Hippocampal formation (tissue), 2 donors: Measurements from ENCODE around the gene PRKCG.
A peak's percentile ranks its signal among the peaks of the same experiment; 100 is the strongest.

Experiments
- DNase-seq, 2 donors: peaks; one replicate each; lab custom pipeline; 2025; lab: John Stamatoyannopoulos, UW

PRKCG gene

DNA sequence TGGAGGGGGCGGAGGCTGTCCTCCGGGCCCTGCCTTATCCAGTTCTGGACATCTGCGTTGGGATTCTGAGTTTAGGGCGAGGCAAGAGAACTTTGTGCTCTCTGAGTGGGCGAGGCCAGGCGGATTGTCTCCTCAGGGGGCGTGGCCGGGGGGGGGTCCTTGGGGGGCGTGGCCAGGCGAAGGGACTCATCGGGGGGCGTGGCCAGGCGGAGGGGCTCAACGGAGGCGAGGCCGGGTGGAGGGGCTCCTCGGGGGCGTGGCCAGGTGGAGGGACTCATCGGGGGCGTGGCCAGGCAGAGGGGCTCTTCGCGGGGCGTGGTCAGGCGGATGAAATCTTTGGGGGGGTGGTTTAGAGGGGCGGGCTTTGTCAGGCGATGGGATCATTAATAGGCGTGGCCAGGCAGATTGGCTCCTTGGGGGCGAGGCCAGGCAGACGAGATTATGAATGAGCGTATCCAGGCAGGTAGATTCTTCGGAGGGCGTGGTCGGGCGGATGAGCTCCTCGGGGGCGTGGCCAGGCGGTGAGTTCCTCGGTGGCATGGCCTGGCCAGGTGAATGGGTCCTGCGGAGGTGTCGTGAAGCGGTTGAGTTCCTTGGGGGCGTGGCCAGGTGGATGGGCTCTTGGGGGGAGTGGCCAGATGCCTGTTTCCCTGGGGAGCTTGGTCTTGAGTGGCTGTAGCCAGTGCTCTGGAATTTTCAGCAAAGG, 16.8 kb downstream of the PRKCG start:
- no peak for DNase-seq

DNA sequence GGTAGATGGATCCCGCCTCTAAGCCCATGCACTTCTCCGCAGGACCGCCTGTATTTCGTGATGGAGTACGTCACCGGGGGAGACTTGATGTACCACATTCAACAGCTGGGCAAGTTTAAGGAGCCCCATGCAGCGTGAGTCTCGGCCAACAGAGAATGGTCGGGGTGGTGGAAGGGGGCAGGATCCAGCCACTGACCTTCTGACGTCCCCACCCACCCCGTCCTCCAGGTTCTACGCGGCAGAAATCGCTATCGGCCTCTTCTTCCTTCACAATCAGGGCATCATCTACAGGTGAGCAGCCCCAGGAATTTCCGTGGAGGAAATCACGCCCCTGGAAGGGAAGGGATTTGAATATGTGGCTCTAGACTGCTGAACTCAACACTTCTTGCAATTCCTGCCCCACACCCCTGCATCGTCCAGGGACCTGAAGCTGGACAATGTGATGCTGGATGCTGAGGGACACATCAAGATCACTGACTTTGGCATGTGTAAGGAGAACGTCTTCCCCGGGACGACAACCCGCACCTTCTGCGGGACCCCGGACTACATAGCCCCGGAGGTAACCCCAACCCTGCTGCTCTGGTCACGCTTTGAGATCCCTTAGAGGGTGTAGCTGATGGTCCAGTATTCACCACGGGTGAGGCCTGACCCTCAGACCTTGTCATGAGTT, 18.3 kb downstream of the PRKCG start:
- DNase-seq: no peak

DNA sequence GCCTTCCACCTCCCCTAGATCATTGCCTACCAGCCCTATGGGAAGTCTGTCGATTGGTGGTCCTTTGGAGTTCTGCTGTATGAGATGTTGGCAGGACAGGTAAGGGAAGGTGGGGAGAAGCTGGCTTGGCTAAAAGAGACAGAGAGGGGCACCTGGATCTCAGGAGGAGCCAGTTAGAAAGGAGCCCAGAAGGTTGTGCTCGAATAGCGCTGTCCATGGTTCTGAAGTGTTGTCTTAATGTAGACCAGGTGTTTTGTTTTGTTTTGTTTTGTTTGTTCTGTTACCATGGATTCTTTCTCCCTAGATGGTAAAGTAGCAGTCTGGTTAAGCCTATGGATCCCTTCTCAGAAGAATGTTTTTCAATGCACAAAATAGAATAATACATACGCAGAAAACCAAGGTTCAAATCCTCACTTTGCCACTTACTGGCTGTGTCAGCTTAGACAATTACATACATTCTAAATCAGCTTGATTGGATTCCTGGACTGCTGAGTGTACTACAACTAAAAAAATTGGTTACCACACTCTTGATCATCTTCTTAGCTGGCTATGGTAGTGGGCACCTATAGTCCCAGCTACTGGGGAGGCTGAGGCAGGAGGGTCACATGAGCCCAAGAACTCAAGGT, 21.2 kb downstream of the PRKCG start:
- no peak for DNase-seq

DNA sequence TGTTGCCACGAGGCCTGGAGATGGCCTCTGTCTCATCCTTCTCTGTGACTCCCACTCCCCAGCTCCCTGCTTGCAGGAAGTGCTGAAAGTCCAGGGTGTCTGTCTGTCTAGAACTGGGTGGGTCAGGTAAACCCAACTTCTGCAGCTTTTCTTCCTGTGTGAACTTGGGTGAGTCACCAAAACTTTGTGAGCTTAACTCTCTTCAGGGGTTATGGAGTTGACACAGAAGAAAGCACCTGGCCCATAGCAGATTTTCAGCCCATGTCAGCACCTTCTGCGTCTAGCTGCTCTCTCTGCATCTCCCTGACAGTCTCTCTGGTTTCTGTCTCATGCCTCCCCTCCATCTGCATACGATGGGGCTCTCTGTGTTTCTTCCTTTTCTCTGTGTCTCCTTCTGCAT, 22.9 kb downstream of the PRKCG start:
- no peak for DNase-seq

DNA sequence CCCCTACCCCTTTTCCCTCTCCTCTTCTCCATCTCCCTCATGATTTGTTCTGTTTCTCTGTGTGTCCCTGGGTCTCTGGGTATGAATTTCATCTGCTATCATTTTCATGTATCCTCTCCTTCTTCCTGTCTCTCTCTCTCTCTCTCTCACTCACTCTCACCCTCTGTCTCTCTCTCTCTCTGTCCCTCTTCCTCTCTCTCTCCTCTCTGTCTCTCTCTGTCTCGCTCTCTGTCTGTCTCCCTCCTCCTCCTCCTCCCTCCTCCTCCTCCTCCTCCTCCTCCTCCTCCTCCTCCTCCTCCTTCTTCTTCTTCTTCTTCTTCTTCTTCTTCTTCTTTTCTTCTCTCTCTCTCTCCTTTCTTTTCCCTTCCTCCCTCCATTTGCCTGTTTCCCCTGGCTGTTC, 23.8 kb downstream of the PRKCG start:
- no peak for DNase-seq

DNA sequence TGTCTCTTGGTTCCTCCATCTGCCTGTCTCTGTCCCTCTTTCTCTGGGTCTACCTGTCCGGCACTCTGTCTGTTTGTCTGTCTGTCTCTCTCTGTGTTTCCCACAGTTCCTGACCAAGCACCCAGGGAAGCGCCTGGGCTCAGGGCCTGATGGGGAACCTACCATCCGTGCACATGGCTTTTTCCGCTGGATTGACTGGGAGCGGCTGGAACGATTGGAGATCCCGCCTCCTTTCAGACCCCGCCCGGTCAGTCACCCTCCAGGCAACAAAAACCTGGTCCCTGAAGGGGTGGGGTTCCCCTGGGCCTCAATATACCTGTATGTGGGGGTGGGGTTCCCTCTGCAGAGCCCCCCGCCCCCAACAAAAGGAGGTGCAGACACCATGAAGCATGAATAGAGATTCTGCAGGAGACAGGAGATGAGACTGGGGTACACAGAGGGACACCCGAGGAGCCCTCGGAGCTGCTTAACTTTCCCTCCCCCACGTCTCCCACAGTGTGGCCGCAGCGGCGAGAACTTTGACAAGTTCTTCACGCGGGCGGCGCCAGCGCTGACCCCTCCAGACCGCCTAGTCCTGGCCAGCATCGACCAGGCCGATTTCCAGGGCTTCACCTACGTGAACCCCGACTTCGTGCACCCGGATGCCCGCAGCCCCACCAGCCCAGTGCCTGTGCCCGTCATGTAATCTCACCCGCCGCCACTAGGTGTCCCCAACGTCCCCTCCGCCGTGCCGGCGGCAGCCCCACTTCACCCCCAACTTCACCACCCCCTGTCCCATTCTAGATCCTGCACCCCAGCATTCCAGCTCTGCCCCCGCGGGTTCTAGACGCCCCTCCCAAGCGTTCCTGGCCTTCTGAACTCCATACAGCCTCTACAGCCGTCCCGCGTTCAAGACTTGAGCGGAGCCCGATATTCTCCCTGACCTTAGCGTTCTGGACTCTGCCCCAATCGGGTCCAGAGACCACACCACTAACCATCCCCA, 24.5 kb downstream of the PRKCG start:
- DNase-seq: peak in 1 of 2 donors; percentile 54

DNA sequence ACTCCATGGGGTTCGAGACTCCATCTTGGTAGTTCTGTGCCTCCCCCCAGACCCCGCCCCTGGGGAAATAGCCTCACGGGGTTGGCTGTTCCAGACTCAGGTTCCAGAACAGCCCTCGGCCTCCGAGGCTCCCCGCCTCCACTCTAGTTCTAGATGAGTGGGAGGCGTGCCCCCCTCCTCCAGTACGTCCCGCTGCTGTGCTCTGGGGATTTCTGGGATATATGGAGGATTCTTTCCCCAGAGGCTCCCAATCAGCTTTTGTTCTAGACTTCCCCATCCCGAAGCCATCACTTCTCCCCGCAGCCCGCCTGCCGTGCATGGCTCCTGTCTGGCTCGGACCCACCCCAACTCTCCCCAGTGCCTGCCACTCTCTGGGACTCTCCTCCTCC, 25.2 kb downstream of the PRKCG start:
- DNase-seq: no peak

DNA sequence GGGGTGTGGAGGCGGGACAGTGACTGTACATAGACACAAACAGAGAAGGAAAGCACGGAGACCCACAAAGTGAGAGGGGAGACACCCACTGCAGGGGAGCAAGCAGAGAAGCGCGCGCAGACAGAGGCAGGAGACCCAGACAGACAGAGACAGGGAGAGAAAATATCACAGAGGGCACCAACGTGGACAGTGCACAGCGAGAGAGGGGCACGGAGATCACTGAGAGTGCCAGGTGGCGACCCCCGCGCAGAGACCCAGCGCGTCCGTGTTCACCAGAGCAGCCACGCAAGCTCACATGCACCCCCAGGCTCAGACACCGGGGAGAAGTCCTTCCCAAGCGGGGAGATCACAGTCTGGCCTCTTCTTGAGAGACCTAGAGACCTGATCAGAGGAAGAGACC, 25.7 kb downstream of the PRKCG start:
- DNase-seq: no peak

DNA sequence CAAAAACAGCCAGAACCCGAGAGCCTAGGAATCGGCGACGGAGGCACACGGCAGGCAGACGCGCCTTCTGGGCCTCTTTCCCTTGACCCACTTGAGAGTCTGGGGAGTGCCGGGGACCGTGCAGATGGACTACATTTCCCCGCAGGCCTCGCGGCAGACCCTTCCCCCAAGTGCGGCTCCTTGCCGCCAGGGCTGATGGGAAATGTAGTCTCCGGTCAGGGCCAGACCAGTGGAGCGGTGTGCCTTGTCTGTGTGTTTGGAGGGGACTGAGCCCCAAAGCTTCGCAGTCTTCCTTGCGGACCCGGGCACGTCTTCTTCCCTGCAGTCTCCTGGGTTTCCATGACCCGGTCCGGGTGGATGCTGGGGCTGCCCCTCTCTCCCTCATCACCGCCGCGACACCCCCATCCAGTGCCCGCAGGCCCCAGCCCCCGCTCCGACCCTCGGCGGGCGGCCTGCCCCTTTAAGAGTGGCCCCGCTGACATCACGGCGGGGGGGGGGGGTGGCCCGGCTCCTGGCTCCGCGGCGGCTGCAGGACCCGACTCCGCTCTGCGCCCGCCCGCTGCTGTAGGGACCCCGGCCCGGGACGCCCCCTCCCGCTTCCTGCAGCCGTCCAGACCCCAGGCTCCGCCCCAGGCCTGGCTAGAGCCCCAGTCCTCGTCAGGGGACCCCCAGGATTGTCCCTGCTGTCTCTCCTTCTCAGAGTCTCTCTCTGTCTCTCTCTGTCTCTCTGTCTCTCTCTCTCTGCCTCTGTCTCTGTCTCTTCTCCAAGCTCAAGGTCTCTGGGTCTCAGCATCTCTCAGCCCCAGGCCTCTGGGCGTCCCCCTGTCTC, 26.3 kb downstream of the PRKCG start:
- DNase-seq: peak; percentile 78 to 86

DNA sequence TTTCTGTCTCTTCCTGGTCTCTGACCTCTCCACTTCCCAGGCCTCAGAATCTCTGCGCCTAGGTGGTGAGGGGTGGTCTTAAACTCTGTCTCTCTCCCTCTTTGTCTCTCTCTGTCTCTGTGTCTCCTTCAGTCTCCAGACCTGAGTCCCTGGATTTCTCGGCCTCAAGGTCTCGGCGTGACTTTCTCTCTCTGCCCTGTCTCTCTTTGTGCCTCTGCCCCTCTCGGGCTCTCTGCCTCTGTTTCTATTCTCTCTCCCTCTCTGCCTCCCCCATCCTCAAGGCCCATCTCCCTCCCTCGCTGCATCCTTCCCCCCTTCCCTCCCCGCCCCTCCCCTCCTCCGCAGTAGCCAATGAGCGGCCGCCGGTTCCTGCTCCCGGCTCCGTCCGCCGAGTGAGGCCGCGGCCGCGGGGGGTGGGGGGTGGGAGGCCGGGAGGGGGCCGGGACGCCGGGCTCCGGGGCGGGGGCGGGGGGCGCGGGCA, 27.0 kb downstream of the PRKCG start, which contains the start of gene CACNG7:
Gene CACNG7 (plus strand): TSS at position 344 of the 481 bp plus-strand sequence. CDS start 3,554 bp downstream, outside the sequence.
- peak in 1 of 2 donors; percentile 44 for DNase-seq

DNA sequence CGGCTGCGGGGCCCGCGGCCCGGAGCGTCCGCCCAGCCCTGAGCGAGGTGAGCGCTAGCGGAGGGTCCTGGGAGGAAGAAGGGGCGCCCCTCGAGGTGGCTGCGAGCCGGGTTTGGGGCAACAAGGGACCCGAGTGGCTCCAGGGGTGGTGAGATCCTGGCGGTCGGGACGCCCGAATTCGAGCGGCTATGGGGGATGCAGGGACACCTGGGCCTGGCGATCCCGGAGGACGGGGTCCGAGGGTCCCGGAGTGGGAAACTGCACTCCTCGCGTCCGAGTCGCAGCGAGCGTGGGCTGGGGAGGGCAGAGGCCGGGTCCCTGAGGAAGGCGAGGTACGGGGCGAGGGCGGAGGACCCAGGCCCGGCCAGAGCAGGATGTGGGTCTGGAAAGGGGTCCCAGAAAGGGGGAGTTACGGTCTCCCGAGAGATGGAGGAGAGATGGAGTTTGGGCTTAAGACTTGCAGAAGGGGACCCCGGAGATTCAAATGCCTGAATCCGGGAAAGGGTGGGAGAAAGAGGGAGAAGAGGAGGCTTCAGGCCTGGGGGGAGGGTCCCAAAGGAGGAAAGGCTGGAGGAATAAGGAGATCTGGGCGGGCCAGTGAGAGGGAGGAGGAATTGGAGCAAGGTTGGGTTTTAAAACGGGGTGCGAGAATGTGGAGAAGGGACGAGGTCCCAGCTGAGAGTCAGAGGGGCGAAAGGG, 27.6 kb downstream of the PRKCG start:
- DNase-seq: no peak

DNA sequence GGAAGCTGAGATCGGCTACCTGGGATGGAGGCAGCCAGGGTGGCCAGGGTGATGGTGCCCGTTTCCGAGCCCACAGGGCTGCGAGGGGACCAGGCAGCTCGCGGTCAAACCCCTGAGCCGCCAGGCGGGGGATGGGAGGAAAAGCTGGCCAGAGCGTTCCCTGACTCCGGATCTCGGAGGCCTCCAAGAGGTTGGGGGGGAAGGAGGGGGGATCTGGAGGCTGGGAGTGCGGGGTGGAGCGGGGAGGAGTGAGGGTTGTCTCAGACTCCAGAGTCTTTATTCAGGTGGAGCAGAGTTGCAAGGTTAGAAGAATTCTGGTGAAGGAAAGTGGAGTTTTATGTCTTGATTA, 28.1 kb downstream of the PRKCG start:
- no peak for DNase-seq

DNA sequence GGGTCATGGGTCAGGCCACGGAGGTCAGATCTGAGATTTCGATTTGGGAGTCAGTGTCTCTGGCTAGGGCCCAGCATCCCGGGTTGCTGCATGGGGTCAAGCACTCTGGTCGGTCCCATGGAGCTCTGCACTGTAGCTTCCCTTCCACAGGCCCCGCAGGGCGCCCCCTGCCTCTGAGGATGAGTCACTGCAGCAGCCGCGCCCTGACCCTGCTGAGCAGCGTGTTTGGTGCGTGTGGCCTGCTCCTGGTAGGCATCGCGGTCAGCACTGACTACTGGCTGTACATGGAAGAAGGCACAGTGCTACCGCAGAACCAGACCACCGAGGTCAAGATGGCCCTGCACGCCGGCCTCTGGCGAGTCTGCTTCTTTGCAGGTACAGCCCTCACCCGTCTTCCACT, 30.7 kb downstream of the PRKCG start:
- DNase-seq: no peak

DNA sequence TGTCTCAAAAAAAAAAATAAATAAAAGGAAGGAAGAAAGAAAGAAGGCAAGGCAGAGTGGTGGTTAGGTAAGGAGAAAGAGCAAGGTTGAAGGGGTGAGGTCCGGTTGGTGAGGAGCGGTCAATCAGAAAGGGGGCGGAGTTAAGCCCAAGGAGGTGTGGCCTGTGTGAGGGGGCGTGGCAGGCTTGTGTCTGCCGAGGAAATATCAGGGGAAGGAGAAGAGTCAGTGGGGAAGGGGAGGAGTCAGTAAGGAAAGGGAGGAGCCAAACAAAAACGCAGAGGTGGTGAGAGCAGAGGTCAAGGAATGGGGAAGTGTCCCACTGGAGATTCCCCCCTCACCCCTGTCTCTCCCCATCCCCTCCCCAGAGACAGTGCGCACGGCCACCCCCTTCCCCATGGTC, 33.0 kb downstream of the PRKCG start:
- no peak for DNase-seq

DNA sequence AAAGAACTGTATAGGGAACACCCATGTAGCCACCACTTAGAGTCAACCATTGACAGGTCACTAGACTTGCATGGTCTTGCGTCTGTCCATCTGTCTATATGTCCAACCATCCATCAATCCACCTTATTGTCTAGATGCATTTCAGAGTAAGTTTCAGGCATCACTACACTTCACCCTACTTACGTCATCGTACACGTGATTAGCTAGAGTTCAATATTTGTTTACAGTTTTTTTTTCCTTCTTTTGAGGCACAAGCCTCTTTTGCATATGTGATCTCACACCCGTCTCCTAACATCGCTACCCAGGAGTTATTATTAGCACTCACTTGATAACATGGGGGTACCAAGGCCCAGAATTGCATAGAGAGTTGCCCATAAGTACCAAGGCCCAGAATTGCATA, 34.0 kb downstream of the PRKCG start:
- no peak for DNase-seq

DNA sequence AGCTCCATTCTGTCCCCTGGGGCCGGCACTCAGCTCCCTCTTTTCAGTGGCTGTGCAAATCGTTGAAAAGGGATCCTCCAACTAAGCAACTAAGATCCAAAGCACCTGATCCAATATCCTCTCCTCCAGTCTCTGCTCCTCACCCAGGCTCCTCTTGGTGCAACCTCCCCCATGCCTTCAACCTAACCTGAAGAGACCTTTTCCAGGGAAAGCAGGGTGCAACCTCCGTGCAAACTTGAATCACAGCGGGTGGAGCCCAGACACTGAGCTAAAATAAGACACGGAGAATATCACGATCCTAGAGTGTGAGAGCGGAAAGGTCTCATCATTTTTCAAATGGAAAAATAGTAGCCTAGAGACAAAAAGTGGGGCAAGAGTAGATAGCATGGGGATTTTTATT, 35.4 kb downstream of the PRKCG start:
- DNase-seq: no peak

DNA sequence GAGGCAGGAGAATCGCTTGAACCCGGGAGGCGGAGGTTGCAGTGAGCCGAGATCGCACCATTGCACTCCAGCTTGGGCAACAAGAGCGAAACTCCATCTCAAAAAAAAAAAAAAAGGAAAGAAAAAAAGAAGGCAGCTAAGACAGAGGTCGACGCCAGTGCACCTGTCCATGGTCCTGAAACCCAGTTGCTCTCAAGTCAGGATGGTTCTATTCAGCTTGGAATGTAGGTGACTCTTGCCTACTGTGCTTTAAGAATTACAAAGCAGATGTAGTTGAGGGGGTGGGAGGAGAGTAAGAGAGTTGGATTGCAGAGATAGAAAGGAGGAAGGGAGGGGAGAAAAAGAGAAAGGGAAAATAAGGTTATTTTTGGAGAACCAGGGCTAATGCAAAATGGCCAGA, 45.7 kb downstream of the PRKCG start:
- no peak for DNase-seq

DNA sequence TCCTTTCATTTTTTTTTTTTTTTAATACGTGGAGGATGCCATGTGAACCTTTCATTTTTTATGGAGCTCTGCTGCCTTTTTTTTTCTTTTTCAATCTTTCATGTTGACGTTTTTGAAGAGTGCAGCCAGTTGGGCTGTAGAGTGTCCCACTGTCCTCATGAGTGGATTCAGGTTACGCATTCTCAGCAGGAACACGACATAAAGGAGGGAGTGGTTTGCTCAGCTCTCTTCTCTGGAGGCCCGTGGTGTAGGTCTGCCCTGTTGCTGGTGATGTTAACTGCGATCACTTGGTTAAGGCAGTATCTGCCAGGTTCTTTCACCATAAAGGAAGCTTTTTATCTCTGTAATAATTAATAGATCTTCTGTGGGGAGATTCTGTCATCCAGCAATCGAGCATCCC, 54.0 kb downstream of the PRKCG start:
- DNase-seq: no peak

DNA sequence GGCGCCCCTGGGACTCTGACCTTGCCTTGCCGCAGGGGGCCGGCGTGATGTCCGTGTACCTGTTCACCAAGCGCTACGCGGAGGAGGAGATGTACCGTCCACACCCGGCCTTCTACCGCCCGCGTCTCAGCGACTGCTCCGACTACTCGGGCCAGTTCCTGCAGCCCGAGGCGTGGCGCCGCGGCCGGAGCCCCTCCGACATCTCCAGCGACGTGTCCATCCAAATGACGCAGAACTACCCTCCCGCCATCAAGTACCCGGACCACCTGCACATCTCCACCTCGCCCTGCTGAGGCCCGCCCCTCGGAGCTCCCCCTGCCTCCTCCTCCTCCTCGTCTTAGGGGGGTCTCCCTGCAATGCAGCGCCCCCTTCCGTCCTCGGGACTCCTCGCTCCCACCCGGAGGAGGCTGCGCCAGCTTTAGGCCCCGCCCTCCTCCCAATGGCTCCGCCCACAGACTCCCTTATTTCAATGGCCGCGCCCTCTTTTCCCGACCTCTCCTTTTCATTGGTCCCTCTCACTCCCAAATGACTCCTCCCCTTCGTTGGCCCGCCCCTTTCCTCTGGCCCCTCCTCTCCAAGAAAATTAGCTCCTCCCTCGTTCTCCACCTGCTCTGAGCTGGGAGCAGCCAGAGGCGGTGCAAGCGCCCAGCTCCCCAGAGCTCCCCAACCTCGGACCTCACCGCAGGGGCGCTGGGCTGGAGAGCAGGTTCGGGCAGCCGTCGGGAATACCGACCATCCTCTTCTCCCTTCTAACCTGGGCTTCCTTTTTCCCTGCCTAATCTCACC, 60.2 kb downstream of the PRKCG start:
- DNase-seq: no peak

DNA sequence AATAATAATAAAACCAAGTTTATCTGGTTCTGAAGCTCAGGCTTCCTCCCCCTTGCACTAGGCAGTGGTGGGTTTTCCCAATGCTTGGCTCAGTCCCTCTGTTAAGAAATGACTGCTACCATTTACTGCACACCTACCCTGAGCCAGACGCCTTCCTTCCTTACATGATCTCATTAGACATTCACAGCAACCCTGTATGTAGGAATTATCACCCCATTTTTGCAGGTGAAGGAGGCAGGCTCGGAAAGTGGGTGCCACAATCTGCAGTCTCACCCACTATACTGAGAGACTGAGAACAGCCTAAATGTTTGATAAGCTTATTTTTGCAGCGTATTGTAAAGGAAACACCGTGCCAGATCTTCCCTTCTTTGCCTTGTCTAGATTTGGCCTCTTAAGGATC, 62.4 kb downstream of the PRKCG start:
- DNase-seq: no peak
